GM19238 (cell line): ENCODE results near the gene RRAGC.
A peak's percentile ranks its signal among the peaks of the same experiment; 100 is the strongest.

Experiments
- DNase-seq: peaks from one replicate; pipeline ENCODE4 v3.0.0; 2011; ENCODE audit warnings: low spot score; ENCODE audit not compliant: insufficient read length

RRAGC gene, protein sequence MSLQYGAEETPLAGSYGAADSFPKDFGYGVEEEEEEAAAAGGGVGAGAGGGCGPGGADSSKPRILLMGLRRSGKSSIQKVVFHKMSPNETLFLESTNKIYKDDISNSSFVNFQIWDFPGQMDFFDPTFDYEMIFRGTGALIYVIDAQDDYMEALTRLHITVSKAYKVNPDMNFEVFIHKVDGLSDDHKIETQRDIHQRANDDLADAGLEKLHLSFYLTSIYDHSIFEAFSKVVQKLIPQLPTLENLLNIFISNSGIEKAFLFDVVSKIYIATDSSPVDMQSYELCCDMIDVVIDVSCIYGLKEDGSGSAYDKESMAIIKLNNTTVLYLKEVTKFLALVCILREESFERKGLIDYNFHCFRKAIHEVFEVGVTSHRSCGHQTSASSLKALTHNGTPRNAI

DNA sequence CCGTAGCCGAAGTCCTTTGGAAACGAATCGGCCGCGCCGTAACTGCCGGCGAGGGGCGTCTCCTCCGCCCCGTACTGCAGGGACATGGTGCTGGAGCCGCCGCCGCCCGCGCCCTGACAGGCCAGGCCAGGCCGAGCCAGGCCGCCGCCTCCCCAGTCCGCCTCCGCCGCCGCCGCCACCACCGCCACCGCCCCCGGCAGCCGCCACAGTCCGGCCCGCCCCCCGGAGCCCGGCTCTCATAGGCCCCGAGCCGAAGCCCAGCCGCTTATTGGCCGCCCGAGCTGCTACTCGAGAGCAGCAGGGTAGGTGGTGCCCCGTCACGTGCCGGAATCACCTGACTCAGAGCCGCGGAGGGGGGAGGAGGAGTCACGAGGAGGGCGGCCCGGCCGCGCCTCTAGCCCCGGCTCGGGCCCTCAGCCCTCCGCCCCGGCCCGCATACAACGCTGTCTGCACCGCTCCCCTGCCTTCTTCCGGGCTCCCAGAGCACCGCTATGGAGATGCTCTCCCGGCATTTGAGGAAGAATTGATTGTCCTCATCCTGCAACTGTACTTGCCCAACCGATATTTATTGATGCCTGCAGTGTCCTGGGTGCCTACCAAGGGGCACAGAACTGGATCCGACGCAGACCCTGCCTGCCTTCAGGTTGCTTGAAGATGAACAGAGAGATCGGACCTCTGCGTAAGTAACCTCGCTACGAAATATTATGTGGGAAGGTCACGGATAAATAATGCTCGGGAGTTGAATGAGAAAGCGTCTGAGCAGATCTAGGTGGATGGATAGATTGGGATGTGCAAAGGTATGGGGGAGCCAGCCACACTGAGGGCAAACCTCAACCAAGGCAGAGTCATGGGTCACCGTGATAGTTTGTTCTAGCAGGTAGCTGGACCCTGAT is at the start of gene RRAGC:
TSS of gene RRAGC (minus strand) at position 212 of the 893 bp plus-strand sequence. CDS start at position 86, 126 bp downstream.
- peak; percentile 99 for DNase-seq

DNA sequence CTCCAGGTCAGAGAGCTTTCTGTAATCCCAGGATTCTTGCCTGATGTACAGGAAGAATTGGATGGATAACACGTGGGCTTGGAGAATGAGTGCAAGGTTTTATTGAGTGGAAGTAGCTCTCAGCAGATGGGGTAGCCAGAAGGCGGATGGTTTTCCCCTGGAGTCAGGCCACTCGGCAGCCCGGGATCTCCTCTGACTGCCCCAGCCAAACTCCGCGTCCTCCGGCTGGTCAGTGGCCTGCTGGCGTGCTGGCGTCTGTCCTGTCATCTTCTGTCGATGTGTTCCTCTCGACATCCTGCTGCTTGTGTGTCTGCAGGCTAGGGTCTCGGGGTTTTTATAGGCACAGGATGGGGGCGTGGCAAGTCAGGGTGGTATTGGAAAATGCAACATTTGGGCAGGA is 49.2 kb upstream of the RRAGC start:
- DNase-seq, result no peak

DNA sequence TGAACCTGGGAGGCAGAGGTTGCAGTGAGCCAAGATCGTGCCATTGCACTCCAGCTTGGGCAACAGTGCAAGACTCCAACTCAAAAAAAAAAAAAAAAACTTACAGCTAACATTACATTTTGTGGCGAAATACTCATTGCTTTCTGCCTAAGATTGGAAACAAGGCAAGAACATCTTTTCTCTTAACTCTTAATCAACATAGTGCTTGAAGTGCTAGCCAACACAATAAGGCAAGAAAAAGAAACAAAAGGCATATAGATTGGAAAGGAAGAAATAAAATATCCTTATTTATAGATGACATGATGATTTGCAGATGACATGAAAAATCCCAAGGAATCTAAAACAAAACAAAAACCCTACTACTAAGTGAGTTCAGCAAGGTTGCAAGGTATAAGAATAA is 46.4 kb upstream of the RRAGC start:
- no peak for DNase-seq

DNA sequence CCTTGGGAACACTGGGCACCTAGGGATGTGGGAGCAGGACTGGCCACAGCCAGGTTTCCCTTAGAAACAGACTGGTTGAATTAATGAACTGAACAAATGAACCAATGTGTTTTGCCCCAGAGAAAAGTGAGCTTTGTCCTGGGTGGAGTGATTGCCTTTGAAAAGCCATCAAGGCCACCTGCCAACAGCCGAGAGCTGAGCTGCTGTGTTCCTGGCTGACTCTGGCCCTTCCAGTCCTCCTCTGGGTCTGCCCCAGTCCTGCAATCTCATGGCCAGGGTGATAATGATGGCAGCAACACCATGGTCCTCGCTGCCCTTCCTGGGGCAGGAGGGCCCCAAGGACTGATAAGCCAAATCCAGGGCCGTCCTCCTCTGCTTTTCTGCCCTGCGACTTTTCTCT is 40.0 kb upstream of the RRAGC start:
- DNase-seq, result no peak

DNA sequence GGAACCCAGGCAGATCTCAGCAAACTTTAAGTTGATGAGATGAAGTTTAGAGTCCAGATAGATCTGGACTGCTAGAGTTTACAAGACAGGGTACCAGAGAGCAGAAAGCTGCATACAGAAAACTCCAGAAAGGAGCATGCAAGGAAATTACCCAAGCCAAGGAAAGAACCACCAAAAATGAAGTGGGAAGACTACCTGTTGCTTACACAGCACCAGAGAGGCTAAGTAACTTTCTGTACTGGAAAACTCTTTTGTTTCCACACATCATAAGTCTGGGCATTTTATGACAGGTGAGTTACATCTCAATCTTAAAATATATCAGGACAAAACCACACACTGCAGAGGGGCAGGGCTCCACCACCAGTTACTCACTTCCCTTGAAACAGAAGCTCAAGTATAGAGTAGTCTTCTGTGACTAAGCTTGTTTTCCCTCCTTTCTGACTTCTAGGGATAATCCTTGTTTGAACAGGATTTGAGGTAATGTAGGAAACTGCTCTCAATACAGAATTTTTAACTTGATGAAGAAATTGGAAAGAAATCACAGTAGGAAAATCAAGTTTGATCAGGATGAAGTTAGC is 39.2 kb upstream of the RRAGC start:
- no peak for DNase-seq

DNA sequence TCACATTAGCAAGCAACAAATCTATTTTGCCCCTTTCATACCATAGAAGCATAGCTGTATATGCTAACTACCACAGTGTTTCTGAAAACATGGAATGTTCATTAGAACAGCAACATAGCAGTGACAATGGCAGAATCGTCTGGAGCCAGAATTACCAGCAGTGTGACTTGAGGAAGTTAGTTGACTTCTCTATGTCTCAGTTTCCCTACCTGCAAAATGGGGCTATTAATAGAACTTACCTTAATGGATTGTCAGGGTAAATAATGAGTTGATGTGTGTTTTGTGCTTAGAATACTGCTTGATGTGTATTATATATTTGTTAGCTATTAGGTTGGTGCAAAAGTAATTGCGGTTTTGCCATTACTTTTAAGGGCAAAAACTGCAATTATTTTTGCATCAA is 36.6 kb upstream of the RRAGC start:
- DNase-seq, result no peak

DNA sequence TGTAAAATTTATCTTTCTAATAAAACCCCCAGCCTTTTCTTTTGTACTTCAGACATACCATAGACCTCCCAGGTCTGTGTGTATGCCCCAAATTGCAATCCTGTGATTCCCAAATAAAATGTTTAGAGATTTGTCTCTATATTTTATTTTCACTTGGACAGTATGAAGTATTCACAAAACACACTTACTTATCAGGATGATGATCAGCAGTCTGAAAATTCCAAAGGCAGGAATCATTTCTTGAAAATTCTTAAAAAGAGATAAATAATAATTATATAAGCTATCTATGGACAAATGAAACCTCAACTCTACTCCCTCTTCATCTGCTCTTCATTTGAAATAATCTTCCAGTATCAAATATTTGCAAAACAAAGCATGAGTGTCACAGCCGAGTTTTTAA is 33.4 kb upstream of the RRAGC start:
- no peak for DNase-seq

DNA sequence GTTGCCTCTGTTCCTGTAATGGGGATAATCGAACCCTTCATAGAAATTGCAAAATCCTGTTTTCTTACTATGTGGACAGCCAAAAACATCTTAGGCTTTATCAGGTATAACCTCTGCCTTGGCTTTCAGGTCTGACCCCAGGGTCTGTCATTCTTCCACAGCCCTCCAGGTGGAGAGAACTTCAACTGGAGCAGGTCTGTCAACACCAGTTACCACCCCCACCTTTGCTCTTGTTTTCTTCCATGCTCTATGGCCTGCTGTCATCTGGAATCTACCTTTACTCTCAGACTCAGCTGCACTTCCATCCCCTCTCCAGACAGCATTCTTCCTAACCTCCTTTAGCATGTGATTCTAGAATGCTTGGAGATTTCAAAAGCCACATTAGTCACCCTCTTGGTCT is 32.2 kb upstream of the RRAGC start:
- DNase-seq, result no peak

DNA sequence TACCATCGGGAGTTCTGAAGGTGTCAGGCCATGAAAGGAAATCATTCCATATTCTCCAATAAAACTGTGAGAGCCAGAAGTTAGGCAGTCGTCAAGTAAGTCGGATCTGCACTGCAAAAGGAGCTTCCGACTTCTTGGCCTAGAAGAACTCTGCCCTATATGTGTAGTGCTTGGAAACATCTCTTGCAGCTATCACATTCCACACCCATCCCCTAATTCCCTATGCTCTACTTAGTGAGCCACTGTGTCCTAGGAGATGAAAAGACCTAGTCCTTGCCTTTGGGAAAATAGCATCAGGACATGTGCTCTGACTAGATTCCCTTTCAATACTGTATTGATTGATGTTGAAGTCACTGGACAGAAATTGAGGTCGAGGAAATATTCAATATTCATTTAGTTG is 30.0 kb upstream of the RRAGC start:
- DNase-seq, result no peak

DNA sequence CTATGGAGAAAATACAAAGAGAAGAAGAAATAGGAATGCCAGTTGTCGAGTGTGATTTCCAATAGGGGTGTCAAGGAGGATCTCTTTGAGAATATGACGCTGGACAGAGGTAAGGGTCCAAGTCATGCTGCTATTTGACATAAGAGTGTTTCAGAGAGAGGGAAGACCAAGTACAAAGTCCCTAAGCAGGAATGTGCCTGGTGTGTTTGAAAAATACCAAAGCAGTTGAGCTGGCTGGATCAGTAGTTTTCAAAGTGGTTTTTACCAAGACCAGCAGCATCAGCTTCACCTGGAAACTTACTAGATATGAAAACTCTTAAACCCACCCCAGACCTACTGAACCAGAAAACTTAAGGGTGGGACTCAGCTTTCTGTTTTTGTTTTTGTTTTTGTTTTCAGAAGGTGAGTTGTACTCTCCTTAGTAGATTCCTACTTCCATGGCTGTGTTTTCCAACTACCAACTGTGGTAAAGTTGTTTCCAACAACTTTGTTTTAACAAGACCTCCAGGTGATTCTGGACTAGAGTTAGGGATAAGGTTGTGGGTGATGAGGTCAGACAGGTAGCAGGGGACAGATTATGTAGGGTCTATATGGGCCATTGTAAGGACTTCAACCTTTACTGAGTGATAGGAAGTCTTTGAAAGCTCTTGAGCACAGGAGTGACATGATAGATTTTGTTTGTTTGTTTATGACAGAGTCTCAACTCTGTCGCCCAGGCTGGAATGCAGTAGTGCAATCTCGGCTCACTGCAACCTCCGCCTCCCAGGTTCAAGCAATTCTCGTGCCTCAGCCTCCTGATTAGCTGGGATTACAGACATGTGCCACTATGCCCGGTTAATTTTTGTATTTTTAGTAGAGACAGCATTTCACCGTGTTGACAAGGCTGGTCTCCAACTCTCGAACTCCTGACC is 29.1 kb upstream of the RRAGC start:
- DNase-seq, result no peak

DNA sequence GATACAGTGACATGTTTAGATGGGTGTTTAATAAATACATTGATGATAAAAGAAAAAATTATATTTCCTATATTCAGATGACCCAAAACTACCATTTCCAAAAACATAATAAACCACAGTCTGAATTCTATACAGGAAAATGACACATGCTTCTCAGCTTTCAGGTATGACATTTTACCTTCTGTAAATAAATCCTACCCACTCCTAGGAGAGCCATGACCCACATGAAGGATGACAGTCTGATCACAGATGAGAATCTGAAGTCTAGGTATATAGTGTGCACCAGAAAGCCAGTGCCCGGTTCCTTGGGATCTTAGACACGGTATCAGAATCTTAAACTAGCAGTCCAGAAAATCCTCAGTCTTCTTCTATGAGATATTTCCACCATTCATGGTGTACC is 25.5 kb upstream of the RRAGC start:
- DNase-seq, result no peak

DNA sequence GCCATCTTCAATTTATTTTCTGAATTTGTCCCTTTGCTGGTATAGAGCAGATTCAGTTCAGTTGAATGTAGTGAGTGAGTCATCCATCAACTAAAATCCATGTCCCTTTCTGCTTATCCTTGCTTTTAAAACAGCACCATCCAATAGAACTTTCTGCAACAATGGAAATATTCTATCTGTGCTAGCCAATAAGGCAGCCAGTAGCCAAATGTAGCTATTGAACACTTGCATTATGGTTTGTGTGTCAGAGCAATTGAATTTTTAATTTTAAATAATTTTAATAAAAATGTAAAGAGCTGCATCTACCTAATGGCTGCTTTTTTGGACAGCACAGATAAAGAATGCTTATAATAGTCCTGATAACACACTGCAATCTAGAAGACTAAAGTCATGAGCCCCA is 21.9 kb upstream of the RRAGC start, which contains the start of gene GJA9:
TSS of gene GJA9 (minus strand) at position 101 of the 400 bp plus-strand sequence. CDS start 5,489 bp downstream, outside the sequence.
- no peak for DNase-seq

DNA sequence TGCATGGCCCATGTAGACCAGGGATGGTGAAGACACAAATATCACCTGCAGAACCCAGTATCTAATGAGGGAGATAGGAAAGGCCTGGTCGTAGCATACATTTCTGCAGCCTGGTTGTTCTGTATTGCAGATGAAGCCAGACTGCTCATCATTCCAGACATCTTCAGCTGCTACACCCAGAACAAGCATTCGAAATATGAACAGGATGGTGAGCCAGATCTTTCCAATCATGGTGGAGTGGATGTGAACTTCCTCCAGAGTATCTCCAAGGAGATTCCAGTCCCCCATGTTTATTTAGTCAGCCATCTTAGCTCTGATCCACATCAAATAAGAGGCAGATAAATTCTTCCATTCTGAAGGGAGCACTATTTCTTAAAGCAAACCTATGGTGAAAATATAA is 16.2 kb upstream of the RRAGC start:
- DNase-seq, result no peak

DNA sequence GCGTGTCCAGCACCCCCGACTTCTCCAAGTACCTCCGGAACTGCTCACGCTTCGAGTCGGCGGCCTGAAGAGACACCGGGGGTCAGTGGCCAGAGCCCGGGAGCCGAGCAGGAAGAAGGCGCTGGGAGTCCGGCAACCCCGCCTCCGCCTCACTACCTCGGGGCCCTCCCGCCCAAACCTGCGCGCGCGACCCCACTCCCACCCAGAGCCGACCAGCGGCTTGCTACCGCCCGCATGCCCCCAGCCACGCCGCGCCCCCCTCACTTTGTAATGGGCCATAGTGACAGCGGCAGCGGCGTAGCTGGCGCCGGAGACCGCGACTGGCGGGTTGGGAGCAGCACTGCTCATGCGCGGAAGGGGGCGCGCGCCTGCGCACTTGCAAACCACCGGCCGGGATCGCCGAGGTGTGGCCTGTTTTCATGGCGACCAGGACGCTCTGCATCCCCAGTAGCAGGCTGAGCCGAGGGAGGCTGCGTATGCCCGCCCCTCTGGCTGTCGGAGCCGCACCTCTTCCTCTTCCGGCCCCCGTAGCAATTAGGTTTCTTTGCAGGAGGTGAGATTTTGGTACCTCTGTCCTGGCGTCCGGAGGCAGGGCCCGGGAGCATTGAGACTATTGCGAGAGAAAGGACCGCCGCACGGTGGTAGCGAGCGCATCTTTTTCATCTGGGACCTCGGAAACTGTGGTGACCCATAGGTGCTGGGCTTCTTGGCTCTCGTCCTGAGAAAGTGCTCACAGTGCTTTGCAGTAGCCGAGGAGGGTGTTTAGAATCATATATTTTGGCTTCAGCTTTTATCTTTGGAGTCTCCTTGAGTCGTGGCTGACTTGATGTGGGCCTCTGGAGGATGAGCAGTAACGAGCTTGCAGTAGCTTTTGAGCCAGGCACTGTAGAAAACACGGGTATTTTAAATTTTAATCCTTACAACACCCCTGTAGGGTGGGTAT is 13.7 kb upstream of the RRAGC start, which contains the start of gene MYCBP:
TSS of gene MYCBP (minus strand) at position 322 of the 943 bp plus-strand sequence. CDS start at position 279, 43 bp downstream.
- peak; percentile 94 for DNase-seq

DNA sequence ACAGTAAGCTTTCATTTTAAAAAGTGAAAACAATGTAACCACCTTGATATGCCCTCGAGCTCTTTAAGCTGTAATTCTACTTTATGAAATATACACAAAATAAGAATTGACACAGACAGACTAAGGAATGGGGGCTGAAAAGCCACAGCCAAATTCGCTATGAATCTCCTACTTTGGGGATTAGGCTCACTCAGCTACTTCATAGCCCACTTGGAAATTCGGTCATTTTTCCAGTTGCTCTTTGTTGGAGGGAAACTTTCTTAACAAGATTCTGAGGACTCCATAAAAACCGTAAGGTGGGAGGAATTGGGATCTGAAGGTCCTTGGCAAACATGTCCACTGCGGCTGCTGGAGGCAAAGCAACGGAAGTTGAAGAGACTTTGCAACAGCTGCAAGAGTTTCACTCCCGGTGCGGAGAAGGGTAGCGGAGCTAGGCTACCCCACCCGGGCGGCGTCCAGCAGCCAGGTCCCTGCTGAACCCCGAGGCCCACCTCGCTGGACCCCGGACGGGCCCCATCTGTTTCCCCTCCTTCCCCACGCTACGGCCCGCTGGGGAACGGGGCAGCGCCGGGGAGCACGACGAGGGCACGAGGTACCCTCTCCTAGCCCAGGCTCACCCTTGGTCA is 12.9 kb upstream of the RRAGC start:
- DNase-seq, result no peak

DNA sequence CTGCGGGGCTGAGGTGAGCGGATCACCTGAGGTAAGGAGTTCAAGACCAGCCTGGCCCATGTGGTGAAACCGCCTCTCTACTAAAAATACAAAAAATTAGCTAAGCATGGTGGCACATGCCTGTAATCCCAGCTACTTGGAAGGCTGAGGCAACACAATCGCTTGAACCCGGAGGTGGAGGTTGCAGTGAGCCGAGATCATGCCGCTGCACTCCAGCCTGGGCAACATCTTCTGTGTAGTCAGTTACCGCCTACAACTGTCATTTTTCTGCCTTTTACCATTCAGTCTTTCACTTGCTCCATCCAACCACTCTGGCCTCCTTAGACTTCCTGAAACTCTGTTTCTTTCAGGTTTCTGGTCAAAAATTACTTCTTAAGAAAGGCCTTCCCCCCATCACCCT is 11.4 kb upstream of the RRAGC start:
- no peak for DNase-seq

DNA sequence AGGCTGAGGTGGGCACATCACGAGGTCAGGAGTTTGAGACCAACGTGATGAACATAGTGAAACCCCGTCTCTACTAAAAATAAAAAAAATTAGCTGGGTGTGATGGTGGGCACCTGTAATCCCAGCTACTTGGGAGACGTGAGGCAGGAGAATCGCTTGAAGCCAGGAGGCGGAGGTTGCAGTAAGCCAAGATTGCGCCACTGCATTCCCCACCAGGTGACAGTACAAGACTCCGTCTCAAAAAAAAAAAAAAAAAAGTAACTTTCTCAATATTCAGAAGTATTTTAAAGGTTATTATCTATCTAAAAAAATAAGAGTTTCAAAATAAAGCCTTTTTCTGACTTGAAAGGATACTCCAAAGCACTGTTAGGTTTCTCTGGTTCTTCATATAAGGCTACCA is 7.6 kb upstream of the RRAGC start:
- DNase-seq, result no peak

DNA sequence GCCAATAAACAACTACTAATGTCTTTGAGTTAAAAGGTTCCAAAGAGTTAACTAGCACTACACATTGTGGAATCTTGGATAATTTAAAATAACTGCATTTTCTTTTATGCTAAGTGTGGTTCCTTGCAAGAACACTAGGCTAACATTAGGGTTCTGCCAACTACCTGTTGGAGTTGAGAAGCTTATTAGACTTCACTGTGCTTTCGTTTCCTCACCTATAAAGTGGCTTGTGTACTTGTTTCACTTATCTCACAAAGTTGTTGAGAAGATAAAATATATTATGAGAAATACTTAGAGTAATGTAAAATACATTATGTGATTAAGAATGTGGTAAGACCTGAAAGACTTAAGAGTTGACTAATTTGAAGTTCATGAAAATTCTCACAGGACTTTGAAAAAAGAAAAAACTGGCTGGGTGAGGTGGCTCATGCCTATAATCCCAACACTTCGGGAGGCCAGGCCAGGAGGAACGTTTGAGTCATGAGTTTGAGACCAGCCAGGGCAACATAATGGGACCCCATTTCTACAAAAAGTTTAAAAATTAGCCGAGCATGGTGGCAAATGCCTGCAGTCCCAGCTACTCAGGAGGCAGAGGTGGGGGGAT is 5.6 kb upstream of the RRAGC start:
- no peak for DNase-seq

DNA sequence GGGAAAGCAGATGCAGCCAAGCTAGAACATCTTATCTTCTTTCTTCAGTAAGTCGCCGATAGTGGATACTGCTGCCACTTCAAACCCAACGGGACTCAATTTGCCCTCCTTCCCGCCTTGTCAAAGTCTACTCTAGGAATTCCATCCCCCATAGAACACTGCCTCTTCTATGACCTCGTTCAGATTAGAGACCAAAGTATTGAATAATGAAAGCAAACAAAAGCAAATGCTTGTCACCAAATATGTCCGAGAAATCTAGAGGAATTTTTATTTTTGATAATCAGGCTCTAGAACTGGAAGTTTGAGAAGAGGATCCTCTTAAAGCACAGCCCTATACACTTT is 853 bp upstream of the RRAGC start:
- no peak for DNase-seq
